Common myeloid progenitor, CD34-positive (primary cell): Measurements from ENCODE around the gene WNT3.
A peak's percentile ranks its signal among the peaks of the same experiment; 100 is the strongest.
"Not testable (repeated sequence)": the region's sequence is repeated elsewhere in the genome, so short reads cannot be mapped to it uniquely, and the experiment has no call there.

Experiments used
- CTCF ChIA-PET: fragments of 350-600 bp; sonication (Branson Sonifier 250); formaldehyde crosslinking; loops from one replicate; lab custom pipeline; 2021; ENCODE audit warnings: antibody characterized with exemption; lab: Charles Lee
- POLR2A ChIA-PET: fragments of 350-600 bp; sonication (Branson Sonifier 250); formaldehyde crosslinking; loops from one replicate; lab custom pipeline; 2021; ENCODE audit warnings: antibody characterized with exemption; lab: Charles Lee
- DNase-seq, 3 donors: peaks; one replicate each; pipeline versions ENCODE4 v3.0.0 to v3.0.0-alpha.2; 2013
- H3K27ac ChIP-seq, 2 experiments: 1 replicate in 1 of 2; 2 replicates in 1 of 2; pipeline ENCODE4 v1.7.0; 2013; ENCODE audit warnings: inconsistent platforms in 2 of 2, low read length in 2 of 2, mild to moderate bottlenecking in 2 of 2, low read depth in 1 of 2, moderate library complexity in 1 of 2; ENCODE audit not compliant: severe bottlenecking in 2 of 2, insufficient read depth in 1 of 2, poor library complexity in 1 of 2
- H3K27me3 ChIP-seq, 5 experiments: replicated peaks in 2 of 5; 1 replicate in 3 of 5; 2 replicates in 2 of 5; pipeline versions ENCODE4 v1.6.1 to v1.7.0; 2013; ENCODE audit warnings: low read length in 4 of 5, mild to moderate bottlenecking in 2 of 5, moderate library complexity in 2 of 5, inconsistent platforms in 1 of 5; ENCODE audit not compliant: insufficient read depth in 5 of 5, control insufficient read depth in 4 of 5
- H3K36me3 ChIP-seq, 4 experiments: 1 replicate in 2 of 4; 2 replicates in 2 of 4; pipeline versions ENCODE4 v1.6.1 to v1.7.0; 2013; ENCODE audit warnings: low read length in 3 of 4, control low read depth in 1 of 4, mild to moderate bottlenecking in 1 of 4; ENCODE audit not compliant: control insufficient read depth in 4 of 4, insufficient read depth in 4 of 4
- H3K4me1 ChIP-seq, 4 experiments: 1 replicate in 3 of 4; 2 replicates in 1 of 4; pipeline versions ENCODE4 v1.6.1 to v1.7.1; 2013; ENCODE audit warnings: low read length in 3 of 4, mild to moderate bottlenecking in 3 of 4, control low read depth in 1 of 4, inconsistent platforms in 1 of 4, moderate library complexity in 1 of 4; ENCODE audit not compliant: control insufficient read depth in 4 of 4, insufficient read depth in 4 of 4; ENCODE audit errors: control extremely low read depth in 1 of 4
- H3K4me3 ChIP-seq, 7 experiments: 1 replicate in 4 of 7; 2 replicates in 3 of 7; pipeline versions ENCODE4 v1.5.1 to v1.7.0; 2013; ENCODE audit warnings: mild to moderate bottlenecking in 7 of 7, low read length in 6 of 7, moderate library complexity in 6 of 7, inconsistent platforms in 2 of 7, low read depth in 2 of 7, control low read depth in 1 of 7; ENCODE audit not compliant: insufficient read depth in 4 of 7, control insufficient read depth in 1 of 7; ENCODE audit errors: extremely low read depth in 1 of 7
- H3K9me3 ChIP-seq, 5 experiments: 1 replicate in 4 of 5; 2 replicates in 1 of 5; pipeline versions ENCODE4 v1.6.1 to v1.7.1; 2013; ENCODE audit warnings: low read length in 4 of 5, mild to moderate bottlenecking in 2 of 5, inconsistent platforms in 1 of 5, low read depth in 1 of 5, moderate library complexity in 1 of 5; ENCODE audit not compliant: control insufficient read depth in 4 of 5, insufficient read depth in 2 of 5; ENCODE audit errors: control extremely low read depth in 1 of 5
- WGBS: methylation state at CpG from one replicate; pipeline ENCODE4 v1.1.5; 2013; ENCODE audit not compliant: insufficient coverage; 5-methylcytosine and 5-hydroxymethylcytosine counted together

The WNT3 gene

DNA sequence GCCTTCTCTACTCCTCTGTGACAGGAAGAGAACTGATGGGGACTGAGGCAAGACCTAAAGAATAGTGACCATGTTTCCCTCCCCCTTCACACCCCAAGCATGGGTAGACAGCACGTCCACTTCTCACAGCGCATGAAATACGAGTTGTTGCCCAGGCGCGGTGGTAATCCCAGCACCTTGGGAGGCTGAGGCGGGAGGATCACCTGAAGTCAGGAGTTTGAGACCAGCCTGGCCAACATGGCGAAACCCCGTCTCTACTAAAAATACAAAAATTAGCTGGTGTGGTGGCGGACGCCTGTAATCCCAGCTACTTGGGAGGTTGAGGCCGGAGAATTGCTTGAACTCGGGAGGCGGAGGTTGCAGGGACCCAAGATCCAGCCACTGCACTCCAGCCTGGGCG, 49.6 kb downstream of the WNT3 start:
- CTCF ChIA-PET, H3K4me3 ChIP-seq, H3K9me3 ChIP-seq, H3K27ac ChIP-seq, DNase-seq, H3K36me3 ChIP-seq: not testable (repeated sequence)
- peaks cover 0 to 38% (median 30%) of the 10 kb centered on the region in 4 experiments for H3K4me1 ChIP-seq
- WGBS = 94% methylated on average over 12 of the region's 14 CpGs
- H3K27me3 ChIP-seq = peaks cover 0 to 53% (median 24%) of the 10 kb centered on the region in 5 experiments
- POLR2A ChIA-PET = interaction anchor here (0.6 kb wide), 1 partner anchor 24 kb away, joined by 3 read pairs; no protein-coding TSS in a partner anchor

- ChIA-PET POLR2A (no interaction called here), CTCF (no interaction called here)
- over 99% methylated on average over 11 of the region's 15 CpGs for WGBS
- DNase-seq = no peak
- no peak overlapping the region for H3K4me3 ChIP-seq
- no peaks in the 10 kb centered on the region for H3K36me3 ChIP-seq
- H3K9me3 ChIP-seq = no peaks in the 10 kb centered on the region
- peaks cover 0 to 49% (median 24%) of the 10 kb centered on the region in 5 experiments for H3K27me3 ChIP-seq
- H3K4me1 ChIP-seq = peaks cover 0 to 35% (median 29%) of the 10 kb centered on the region in 4 experiments
- no peak overlapping the region for H3K27ac ChIP-seq
Measured at GRCh38 chr17:46768540-46768870, 50.0 kb downstream of the WNT3 start.

DNA sequence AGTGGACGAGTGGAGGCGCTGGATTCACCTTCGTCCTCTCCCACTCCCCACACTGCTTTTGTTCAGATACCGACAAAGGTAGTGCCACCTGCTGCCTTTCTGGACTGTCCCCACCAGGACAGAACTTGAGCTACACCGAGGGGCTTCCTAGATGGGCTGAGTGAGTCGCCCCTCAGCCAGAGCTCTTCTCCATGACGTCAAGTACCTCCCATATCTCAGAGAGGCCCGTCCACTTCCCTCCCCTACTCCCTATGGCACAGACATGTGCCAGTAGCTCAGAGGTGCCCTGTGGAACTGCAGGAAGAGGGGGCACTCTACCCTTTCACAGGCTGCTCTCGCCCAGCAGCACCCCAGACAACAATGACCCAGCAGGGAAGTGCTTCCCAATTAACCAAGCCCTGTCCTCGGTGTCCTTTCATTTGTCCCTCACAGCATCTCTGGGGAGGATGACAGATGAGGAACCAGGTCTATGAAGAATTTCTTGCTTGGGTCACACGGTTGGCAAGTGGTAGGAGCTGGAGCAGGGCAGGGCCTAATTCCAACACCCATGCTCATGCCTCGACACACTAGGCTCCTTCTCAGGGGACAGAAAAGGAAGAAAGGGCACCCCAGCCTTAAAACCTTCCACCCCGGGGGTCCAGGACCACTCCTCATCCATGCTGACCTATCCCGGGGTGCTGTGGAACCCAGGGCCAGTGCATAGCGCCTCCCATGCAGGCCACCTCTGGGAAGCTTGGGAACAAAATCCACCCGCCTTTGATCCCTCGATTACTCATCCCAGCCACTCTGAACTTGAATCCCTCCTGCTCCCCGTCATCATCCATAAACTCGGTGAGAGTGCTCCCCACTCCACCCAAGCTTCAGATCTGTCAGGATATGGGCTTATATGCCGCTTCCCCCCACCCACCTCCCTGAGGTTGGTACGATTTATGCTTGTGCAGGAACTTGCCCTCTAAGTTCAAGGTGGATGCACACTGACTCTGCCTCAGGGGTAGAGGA, 51.7 kb downstream of the WNT3 start:
- ChIA-PET CTCF (interaction anchor here (0.6 to 1.3 kb wide), 2 partner anchors 12 to 14 kb away, joined by 3 read pairs; no protein-coding TSS in a partner anchor), POLR2A (no interaction called here)
- Histone ChIP-seq H3K36me3 (no peaks in the 10 kb centered on the region), H3K4me3 (no peak overlapping the region), H3K27ac (no peak overlapping the region), H3K9me3 (no peaks in the 10 kb centered on the region), H3K27me3 (peaks cover 0 to 34% (median 16%) of the 10 kb centered on the region in 5 experiments), H3K4me1 (peaks cover 0 to 19% (median 13%) of the 10 kb centered on the region in 4 experiments)
- WGBS = 92% methylated on average over 15 of the region's 21 CpGs
- DNase-seq = no peak

DNA sequence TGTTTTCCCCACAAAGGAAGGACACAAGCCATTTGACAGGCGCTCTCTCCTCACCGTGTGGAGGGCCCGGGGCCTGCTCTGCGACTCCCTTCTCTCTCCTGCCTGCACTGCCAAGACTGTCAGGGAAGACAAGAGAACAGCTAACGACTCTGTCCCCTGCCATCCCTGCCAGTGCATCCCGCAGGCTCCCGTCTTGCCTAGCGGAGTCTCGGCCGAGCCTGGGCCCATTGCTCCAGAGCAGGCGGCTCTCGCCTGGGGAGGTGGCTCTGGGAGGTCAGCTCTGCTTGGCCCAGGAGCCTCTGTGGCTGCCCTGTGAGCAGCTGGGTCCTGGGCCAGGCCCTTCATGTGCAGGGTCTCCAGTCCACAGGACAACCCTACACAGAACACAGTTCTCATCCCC, 53.0 kb downstream of the WNT3 start:
- peaks cover 0 to 26% (median 12%) of the 10 kb centered on the region in 5 experiments for H3K27me3 ChIP-seq
- peaks cover 0 to 13% (median 7%) of the 10 kb centered on the region in 4 experiments for H3K4me1 ChIP-seq
- ChIA-PET CTCF (interaction anchor here (1.1 to 1.4 kb wide), 2 partner anchors 15 to 17 kb away, joined by 3 read pairs; no protein-coding TSS in a partner anchor), POLR2A (no interaction called here)
- H3K9me3 ChIP-seq = no peaks in the 10 kb centered on the region
- no peak for DNase-seq
- no peak overlapping the region for H3K27ac ChIP-seq
- WGBS = 97% methylated on average over 10 of the region's 12 CpGs
- H3K4me3 ChIP-seq = no peak overlapping the region
- H3K36me3 ChIP-seq = no peaks in the 10 kb centered on the region

DNA sequence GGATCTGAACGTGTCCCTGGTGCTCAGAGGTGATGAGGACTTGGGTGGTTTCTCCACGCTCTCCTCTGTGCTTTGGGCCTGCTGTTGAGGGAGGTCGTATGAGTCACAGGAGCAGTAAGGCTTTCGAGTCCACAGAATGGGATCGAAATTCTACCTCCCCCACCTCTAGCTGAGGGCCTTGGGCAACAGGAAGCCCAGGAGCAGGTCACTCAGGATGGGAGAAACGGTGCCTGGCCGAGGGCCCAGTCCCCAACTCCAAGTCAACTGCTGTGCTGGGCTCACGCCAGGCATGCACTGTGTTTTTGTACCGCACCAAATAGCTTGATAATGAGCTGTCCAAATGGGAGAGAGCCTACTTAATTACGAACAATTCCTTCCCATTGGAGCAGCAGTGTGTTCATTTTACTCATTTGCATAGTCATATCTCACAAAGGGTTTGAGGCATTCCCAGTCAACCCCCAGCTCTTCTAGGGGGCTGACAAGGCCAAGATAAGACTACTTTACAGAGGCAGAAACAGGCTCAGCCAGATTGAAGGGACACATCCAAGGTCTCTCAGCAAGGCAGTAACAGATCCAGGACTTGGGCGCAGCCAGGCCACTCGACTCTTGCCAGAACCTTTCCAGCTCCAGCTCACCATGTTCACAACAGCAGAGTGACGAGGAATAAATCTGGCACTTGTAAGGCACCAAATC, 53.6 kb downstream of the WNT3 start:
- Histone ChIP-seq H3K9me3 (no peaks in the 10 kb centered on the region), H3K27ac (no peak overlapping the region), H3K36me3 (no peaks in the 10 kb centered on the region), H3K27me3 (peaks cover 0 to 20% (median 8%) of the 10 kb centered on the region in 5 experiments), H3K4me3 (no peak overlapping the region), H3K4me1 (peaks cover 0 to 7% (median 6%) of the 10 kb centered on the region in 4 experiments)
- DNase-seq = no peak
- POLR2A ChIA-PET = no interaction called here
- WGBS = 91% methylated on average over 11 of the region's 13 CpGs
- CTCF ChIA-PET = interaction anchor here (1.1 to 1.4 kb wide), 2 partner anchors 14 to 18 kb away, joined by 3 read pairs; no protein-coding TSS in a partner anchor

- peaks cover 0 to 13% (median 7%) of the 10 kb centered on the region in 5 experiments for H3K27me3 ChIP-seq
- peak overlapping the region in 1 of 7 experiments; percentile 2 for H3K4me3 ChIP-seq
- POLR2A ChIA-PET = no interaction called here
- WGBS = no CpG with 5 or more reads among the region's 12 CpGs
- CTCF ChIA-PET = interaction anchor here (1.4 kb wide), 1 partner anchor 13 kb away, joined by 3 read pairs; no protein-coding TSS in a partner anchor
- H3K4me1 ChIP-seq = no peaks in the 10 kb centered on the region
- DNase-seq = no peak
- no peak overlapping the region for H3K27ac ChIP-seq
- no peaks in the 10 kb centered on the region for H3K36me3 ChIP-seq
- H3K9me3 ChIP-seq = no peaks in the 10 kb centered on the region
Measured at GRCh38 chr17:46764000-46764708, 54.3 kb downstream of the WNT3 start.
